Erythroblast (primary cell): ENCODE results near the gene RAB17.

Source experiments
- GATA1 ChIP-seq: IDR thresholded peaks from 2 replicates; pipeline ENCODE4 v1.6.1; 2011; ENCODE audit warnings: low read depth, mild to moderate bottlenecking, control low read depth, low read length, moderate library complexity
- POLR2A ChIP-seq: IDR thresholded peaks from 2 replicates; pipeline ENCODE4 v1.6.1; 2011; ENCODE audit warnings: mild to moderate bottlenecking, low read length

DNA sequence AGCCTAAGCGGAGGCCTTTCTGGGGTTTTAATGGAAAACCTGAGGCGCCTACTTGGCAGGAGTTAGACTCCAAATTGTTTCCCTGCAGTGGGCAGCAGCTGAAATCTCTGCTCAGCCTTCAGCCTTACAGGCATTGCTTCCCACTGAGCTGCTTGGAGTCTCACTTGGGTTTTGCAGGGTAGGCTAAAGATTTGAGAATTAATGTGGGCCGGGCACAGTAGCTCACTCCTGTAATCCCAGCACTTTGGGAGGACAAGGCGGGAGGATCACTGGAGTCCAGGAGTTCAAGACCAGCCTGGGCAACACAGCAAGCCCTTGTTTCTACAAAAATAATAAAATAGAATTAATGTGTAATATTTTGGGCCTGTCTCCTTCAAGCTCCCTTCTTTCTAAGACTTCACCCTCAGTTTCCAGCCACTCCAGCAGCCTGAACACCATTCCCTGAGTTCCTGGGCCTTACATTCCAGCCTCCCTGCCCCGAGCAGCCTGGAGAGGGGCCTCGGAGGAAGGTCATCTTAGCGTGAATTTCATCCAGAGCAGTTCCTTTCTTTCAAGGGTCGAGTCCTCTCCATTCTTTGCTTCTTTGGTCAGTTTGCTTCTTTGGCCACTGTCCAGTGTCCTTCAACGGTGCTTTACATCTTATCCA lies 9.1 kb upstream of the RAB17 start:
- TF ChIP-seq POLR2A: no peak
- no peak for TF ChIP-seq GATA1
